B cell (primary cell): ENCODE data around the gene G2E3. TPM values are rescaled to one million over a fixed set of nuclear protein-coding genes. Genes with fewer than 3 reads are reported as not detected.

ENCODE experiments used
- ATAC-seq: fragments of 200-7000 bp; cut with Tn5 transposase; one replicate; pipeline ENCODE4 v1.10.0; 2021; ENCODE audit warnings: low read depth, mild to moderate bottlenecking, moderate number of reproducible peaks, moderate library complexity
- CTCF ChIA-PET: fragments of 350-600 bp; sonication (Branson Sonifier 250); formaldehyde crosslinking; loops from one replicate; lab custom pipeline; 2021; ENCODE audit warnings: antibody characterized with exemption, inconsistent platforms; lab: Charles Lee
- POLR2A ChIA-PET: fragments of 350-600 bp; sonication (Branson Sonifier 250); formaldehyde crosslinking; loops from one replicate; lab custom pipeline; 2021; ENCODE audit warnings: antibody characterized with exemption; lab: Charles Lee
- DNase-seq: peaks from one replicate; pipeline ENCODE4 v3.0.0; 2013
- H2AFZ ChIP-seq: 2 replicates; pipeline ENCODE4 v1.6.1; 2012; ENCODE audit warnings: mild to moderate bottlenecking, low read depth, low read length; ENCODE audit not compliant: insufficient read depth, poor library complexity, severe bottlenecking
- H3K27ac ChIP-seq, 2 donors: 1 replicate in 1 of 2; 2 replicates in 1 of 2; pipeline ENCODE4 v1.5.1; 2012 to 2013; ENCODE audit warnings: low read length in 2 of 2, mild to moderate bottlenecking in 2 of 2, moderate library complexity in 1 of 2
- H3K27me3 ChIP-seq, 4 experiments: fragments of 200-600 bp in 1 of 4; sonication (generic) in 1 of 4; replicated peaks in 1 of 4; 1 replicate in 2 of 4; 2 replicates in 2 of 4; pipeline versions ENCODE4 v1.6.1 to v1.7.0; 2013 to 2016; ENCODE audit warnings: low read length in 3 of 4, mild to moderate bottlenecking in 2 of 4, mixed read lengths in 1 of 4, moderate library complexity in 1 of 4; ENCODE audit not compliant: insufficient read depth in 4 of 4, control insufficient read depth in 3 of 4; ENCODE audit errors: control extremely low read depth in 1 of 4
- H3K36me3 ChIP-seq, 2 experiments: replicated peaks in 1 of 2; 1 replicate in 1 of 2; 2 replicates in 1 of 2; pipeline versions ENCODE4 v1.6.1 to v1.7.1; 2013; ENCODE audit warnings: low read length in 1 of 2; ENCODE audit not compliant: insufficient read depth in 2 of 2, control insufficient read depth in 1 of 2; ENCODE audit errors: control extremely low read depth in 1 of 2, extremely low read depth in 1 of 2
- H3K4me1 ChIP-seq, 2 donors: fragments of 200-600 bp in 1 of 2; sonication (generic) in 1 of 2; 1 replicate in 1 of 2; 2 replicates in 1 of 2; pipeline versions ENCODE4 v1.5.1 to v1.6.1; 2013 to 2017; ENCODE audit warnings: low read length in 2 of 2; ENCODE audit not compliant: control insufficient read depth in 2 of 2, insufficient read depth in 2 of 2
- H3K4me2 ChIP-seq: replicated peaks from 2 replicates; pipeline ENCODE3; 2012; ENCODE audit warnings: mild to moderate bottlenecking, low read depth, low read length; ENCODE audit not compliant: poor library complexity, severe bottlenecking
- H3K4me3 ChIP-seq, 5 experiments: fragments of 200-600 bp in 1 of 5; sonication (generic) in 1 of 5; 1 replicate in 3 of 5; 2 replicates in 2 of 5; pipeline versions ENCODE4 v1.5.1 to v1.7.0; 2011 to 2016; ENCODE audit warnings: low read length in 4 of 5, mild to moderate bottlenecking in 4 of 5, low read depth in 2 of 5, control low read depth in 1 of 5, moderate library complexity in 1 of 5; ENCODE audit not compliant: insufficient read depth in 1 of 5; ENCODE audit errors: control extremely low read depth in 1 of 5, extremely low read depth in 1 of 5
- H3K79me2 ChIP-seq: fragments of 200-600 bp; sonication (generic); one replicate; pipeline ENCODE4 v1.6.0; 2016; ENCODE audit warnings: low read length; ENCODE audit not compliant: control insufficient read depth, insufficient read depth
- H3K9ac ChIP-seq: fragments of 200-600 bp; sonication (generic); 2 replicates; pipeline ENCODE4 v1.6.1; 2017; ENCODE audit warnings: mild to moderate bottlenecking, low read length, moderate library complexity
- H3K9me3 ChIP-seq, 3 donors: one replicate each; pipeline versions ENCODE4 v1.6.1 to v1.7.1; 2013; ENCODE audit warnings: low read length in 2 of 3; ENCODE audit not compliant: control insufficient read depth in 2 of 3, insufficient read depth in 1 of 3; ENCODE audit errors: control extremely low read depth in 1 of 3
- H4K20me1 ChIP-seq: 2 replicates; pipeline ENCODE4 v1.6.0; 2012; ENCODE audit warnings: mild to moderate bottlenecking, low read length; ENCODE audit not compliant: insufficient read depth, control insufficient read depth, poor library complexity, severe bottlenecking
- H3K27ac Mint-ChIP-seq: one replicate; pipeline ENCODE4 v1.8.0; 2021; ENCODE audit warnings: mixed read lengths
- H3K27me3 Mint-ChIP-seq: one replicate; pipeline ENCODE4 v1.8.0; 2021; ENCODE audit warnings: mixed read lengths
- H3K4me1 Mint-ChIP-seq: one replicate; pipeline ENCODE4 v1.8.0; 2021; ENCODE audit warnings: mixed read lengths
- H3K4me3 Mint-ChIP-seq: one replicate; pipeline ENCODE4 v1.8.0; 2021; ENCODE audit warnings: mixed read lengths
- H3K9me3 Mint-ChIP-seq: one replicate; pipeline ENCODE4 v1.8.0; 2022; ENCODE audit warnings: mixed read lengths; ENCODE audit not compliant: insufficient read depth
- CTCF ChIP-seq: fragments of 200-600 bp; IDR thresholded peaks from one replicate; pipeline ENCODE4 v1.8.0; 2022; ENCODE audit warnings: antibody characterized with exemption, mild to moderate bottlenecking
- EZH2 ChIP-seq: IDR thresholded peaks from 2 replicates; pipeline ENCODE4 v1.6.1; 2012; ENCODE audit warnings: borderline replicate concordance, low read depth, mild to moderate bottlenecking, moderate library complexity, low read length; ENCODE audit not compliant: insufficient read depth, poor library complexity, severe bottlenecking
- WGBS: methylation state at CpG from one replicate; pipeline ENCODE4 v1.1.5; 2013; ENCODE audit warnings: missing lambda C conversion rate; ENCODE audit not compliant: insufficient coverage; 5-methylcytosine and 5-hydroxymethylcytosine counted together
- intact Hi-C: fragments of 100-400 bp; cut with micrococcal nuclease; formaldehyde crosslinking; loops from one replicate; pipeline ENCODE4 v1.10.0; 2022
- polyA plus RNA-seq: library from polyadenylated mRNA; depleted of rRNA; stranded (reverse); fragments of >200 nt; gene quantifications from 2 replicates; pipeline ENCODE4 v1.2.3, GENCODE V29; 2012
- total RNA-seq, 2 donors: library from RNA; stranded (reverse); fragments of 120-200 nt in 1 of 2; gene quantifications; 1 replicate in 1 of 2; 2 replicates in 1 of 2; pipeline versions ENCODE4 v1.2.3 to v1.2.4, GENCODE V29; 2013 to 2022

Gene G2E3
- total and polyA plus RNA-seq, 2 donors (not counting 1 experiment from before 2014, with no cell fraction given): 6.2 to 29.2 TPM

- no CpG with 5 or more reads among the region's 6 CpGs for WGBS
Measured at GRCh38 chr14:30651937-30652336, 93.0 kb downstream of the G2E3 start.

GRCh38 chr14:30655124-30655523 is 96.2 kb downstream of the G2E3 start:
- no peaks in the 10 kb centered on the region for H3K27me3 Mint-ChIP-seq
- Histone ChIP-seq H3K27me3 (no peaks in the 10 kb centered on the region), H3K4me1 (no peaks in the 10 kb centered on the region), H4K20me1 (no peaks in the 10 kb centered on the region), H3K9ac (no peak overlapping the region), H3K36me3 (peaks cover 6 to 50% of the 10 kb centered on the region in 2 experiments), H3K79me2 (no peaks in the 10 kb centered on the region), H3K27ac (no peak overlapping the region), H3K9me3 (no peaks in the 10 kb centered on the region), H3K4me2 (no peak overlapping the region), H3K4me3 (no peak overlapping the region), H2AFZ (no peak overlapping the region)
- POLR2A ChIA-PET: no interaction called here
- no peaks in the 10 kb centered on the region for H3K4me1 Mint-ChIP-seq
- no peak overlapping the region for H3K27ac Mint-ChIP-seq
- intact Hi-C loops: no loop called here
- CTCF ChIA-PET: interaction anchor here (0.5 to 2.7 kb wide), 6 partner anchors 10 to 700 kb away, joined by 3 to 9 read pairs (median 3); no protein-coding TSS in a partner anchor
- no peak for DNase-seq
- ATAC-seq: no peak
- TF ChIP-seq CTCF (no peak), EZH2 (no peak)
- no peaks in the 10 kb centered on the region for H3K9me3 Mint-ChIP-seq
- H3K4me3 Mint-ChIP-seq: no peak overlapping the region

More at GRCh38 chr14:30651937-30652336, 93.0 kb downstream of the G2E3 start:
- ChIA-PET POLR2A (no interaction called here), CTCF (no interaction called here)
- no peaks in the 10 kb centered on the region for H3K4me1 Mint-ChIP-seq
- H3K27ac ChIP-seq: no peak overlapping the region
- H2AFZ ChIP-seq: no peak overlapping the region
- no peak overlapping the region for H3K27ac Mint-ChIP-seq
- intact Hi-C loops: no loop called here
- DNase-seq: no peak
- no peak overlapping the region for H3K4me2 ChIP-seq
- H4K20me1 ChIP-seq: no peaks in the 10 kb centered on the region
- H3K27me3 ChIP-seq: no peaks in the 10 kb centered on the region
- H3K4me1 ChIP-seq: no peaks in the 10 kb centered on the region
- no peak overlapping the region for H3K4me3 Mint-ChIP-seq
- H3K9ac ChIP-seq: no peak overlapping the region
- no peaks in the 10 kb centered on the region for H3K9me3 Mint-ChIP-seq
- H3K27me3 Mint-ChIP-seq: no peaks in the 10 kb centered on the region
- no peak overlapping the region for H3K4me3 ChIP-seq
- peaks cover 4 to 51% of the 10 kb centered on the region in 2 experiments for H3K36me3 ChIP-seq
- TF ChIP-seq EZH2: no peak
- no peak for TF ChIP-seq CTCF
- ATAC-seq: no peak
- no peaks in the 10 kb centered on the region for H3K9me3 ChIP-seq
- peaks cover 3% of the 10 kb centered on the region for H3K79me2 ChIP-seq
